HG02938 (cell line): ENCODE data around the gene MIX23.

Experiments used
- ATAC-seq: cut with Tn5 transposase; IDR thresholded peaks from one replicate; pipeline ENCODE4 v1.9.1; 2021; ENCODE audit warnings: mild to moderate bottlenecking, moderate library complexity; ENCODE audit not compliant: unreplicated experiment

MIX23 gene

GRCh38 chr3:122353215-122353614 lies 29.8 kb downstream of the MIX23 start:
- ATAC-seq: no peak

- ATAC-seq: no peak
These were observed 31.4 kb downstream of the MIX23 start for GRCh38 chr3:122351612-122352011.

GRCh38 chr3:122350814-122351418 lies 32.1 kb downstream of the MIX23 start:
- ATAC-seq: no peak

GRCh38 chr3:122349171-122349570 lies 33.9 kb downstream of the MIX23 start:
- ATAC-seq: no peak

- no peak for ATAC-seq
These were observed 39.4 kb downstream of the MIX23 start for GRCh38 chr3:122343654-122344053.

GRCh38 chr3:122342803-122343202 lies 40.2 kb downstream of the MIX23 start:
- ATAC-seq: no peak

GRCh38 chr3:122332551-122332950 lies 50.5 kb downstream of the MIX23 start:
- ATAC-seq: no peak

- ATAC-seq: no peak
These were observed 51.1 kb downstream of the MIX23 start for GRCh38 chr3:122331886-122332285.

GRCh38 chr3:122325769-122326168 lies 57.3 kb downstream of the MIX23 start:
- ATAC-seq: no peak

GRCh38 chr3:122324871-122325323 lies 58.1 kb downstream of the MIX23 start, which contains the start of gene CSTA:
Gene CSTA (plus strand): TSS chr3:122325248. CDS start chr3:122325293, 45 bp downstream.
- no peak for ATAC-seq

- peak; percentile 58 for ATAC-seq
These were observed 60.6 kb downstream of the MIX23 start for GRCh38 chr3:122322095-122323075.

- ATAC-seq: no peak
These were observed 64.4 kb downstream of the MIX23 start for GRCh38 chr3:122318620-122319019.

- no peak for ATAC-seq
These were observed 66.7 kb downstream of the MIX23 start for GRCh38 chr3:122316368-122316767.

- no peak for ATAC-seq
These were observed 67.4 kb downstream of the MIX23 start for GRCh38 chr3:122315619-122316018.

- ATAC-seq: no peak
These were observed 68.7 kb downstream of the MIX23 start for GRCh38 chr3:122314228-122314876.

- no peak for ATAC-seq
These were observed 69.8 kb downstream of the MIX23 start for GRCh38 chr3:122313281-122313680.

- no peak for ATAC-seq
These were observed 70.2 kb downstream of the MIX23 start for GRCh38 chr3:122312826-122313225.

- no peak for ATAC-seq
These were observed 72.7 kb downstream of the MIX23 start for GRCh38 chr3:122310361-122310760.
